GM21786 (cell line): Measurements from ENCODE around the gene MINDY4.
A peak's percentile ranks its signal among the peaks of the same experiment; 100 is the strongest.

Source experiments
- ATAC-seq: cut with Tn5 transposase; IDR thresholded peaks from one replicate; pipeline ENCODE4 v1.9.1; 2021; ENCODE audit not compliant: unreplicated experiment

MINDY4 gene

GRCh38 chr7:30771174-30771879 lies at the start of gene MINDY4:
Gene MINDY4, plus strand, starts transcription at chr7:30771417. Its CDS starts 77 bp downstream, at chr7:30771494.
- ATAC-seq = peak; percentile 71

GRCh38 chr7:30722187-30722586 lies 49.0 kb upstream of the MINDY4 start:
- no peak for ATAC-seq

- no peak for ATAC-seq
These were observed 48.5 kb upstream of the MINDY4 start for GRCh38 chr7:30722671-30723070.

- no peak for ATAC-seq
These were observed 47.4 kb upstream of the MINDY4 start for GRCh38 chr7:30723776-30724175.

GRCh38 chr7:30726296-30727006 lies 44.8 kb upstream of the MINDY4 start:
- ATAC-seq = no peak

- peak; percentile 73 for ATAC-seq
These were observed 43.9 kb upstream of the MINDY4 start for GRCh38 chr7:30727061-30727945.

GRCh38 chr7:30728591-30729100 lies 42.6 kb upstream of the MINDY4 start:
- ATAC-seq = no peak

GRCh38 chr7:30729642-30730041 lies 41.6 kb upstream of the MINDY4 start:
- no peak for ATAC-seq

GRCh38 chr7:30730097-30730496 lies 41.1 kb upstream of the MINDY4 start:
- ATAC-seq = no peak

- no peak for ATAC-seq
These were observed 40.2 kb upstream of the MINDY4 start for GRCh38 chr7:30730996-30731395.

- ATAC-seq = no peak
These were observed 39.6 kb upstream of the MINDY4 start for GRCh38 chr7:30731581-30731980.

- no peak for ATAC-seq
These were observed 38.6 kb upstream of the MINDY4 start for GRCh38 chr7:30732606-30733005.

- no peak for ATAC-seq
These were observed 38.0 kb upstream of the MINDY4 start for GRCh38 chr7:30733216-30733615.

- no peak for ATAC-seq
These were observed 37.5 kb upstream of the MINDY4 start for GRCh38 chr7:30733691-30734090.

- ATAC-seq = no peak
These were observed 36.7 kb upstream of the MINDY4 start for GRCh38 chr7:30734497-30734896.

GRCh38 chr7:30735631-30736030 lies 35.6 kb upstream of the MINDY4 start:
- no peak for ATAC-seq

GRCh38 chr7:30736291-30736690 lies 34.9 kb upstream of the MINDY4 start:
- ATAC-seq = no peak

GRCh38 chr7:30738026-30738915 lies 32.9 kb upstream of the MINDY4 start:
- no peak for ATAC-seq

GRCh38 chr7:30739691-30740090 lies 31.5 kb upstream of the MINDY4 start:
- no peak for ATAC-seq

GRCh38 chr7:30740417-30741181 lies 30.6 kb upstream of the MINDY4 start:
- peak; percentile 43 for ATAC-seq
